HG02623 (cell line): ENCODE data around the gene NANOS1.
"Not testable (repeated sequence)": the region's sequence is repeated elsewhere in the genome, so short reads cannot be mapped to it uniquely, and the experiment has no call there.

ENCODE experiments used
- ATAC-seq: cut with Tn5 transposase; IDR thresholded peaks from one replicate; pipeline ENCODE4 v1.9.1; 2021; ENCODE audit warnings: moderate library complexity; ENCODE audit not compliant: unreplicated experiment

The NANOS1 gene

GRCh38 chr10:119006451-119007210 is 22.9 kb upstream of the NANOS1 start:
- ATAC-seq = no peak

- no peak for ATAC-seq
These were observed 22.3 kb upstream of the NANOS1 start for GRCh38 chr10:119007211-119007574.

- ATAC-seq = no peak
These were observed 8.9 kb upstream of the NANOS1 start for GRCh38 chr10:119020627-119020946.

- ATAC-seq = no peak
These were observed 6.5 kb upstream of the NANOS1 start for GRCh38 chr10:119022846-119023552.

GRCh38 chr10:119023553-119023868 is 6.0 kb upstream of the NANOS1 start:
- no peak for ATAC-seq

GRCh38 chr10:119024882-119025281 is 4.6 kb upstream of the NANOS1 start:
- no peak for ATAC-seq

DNA sequence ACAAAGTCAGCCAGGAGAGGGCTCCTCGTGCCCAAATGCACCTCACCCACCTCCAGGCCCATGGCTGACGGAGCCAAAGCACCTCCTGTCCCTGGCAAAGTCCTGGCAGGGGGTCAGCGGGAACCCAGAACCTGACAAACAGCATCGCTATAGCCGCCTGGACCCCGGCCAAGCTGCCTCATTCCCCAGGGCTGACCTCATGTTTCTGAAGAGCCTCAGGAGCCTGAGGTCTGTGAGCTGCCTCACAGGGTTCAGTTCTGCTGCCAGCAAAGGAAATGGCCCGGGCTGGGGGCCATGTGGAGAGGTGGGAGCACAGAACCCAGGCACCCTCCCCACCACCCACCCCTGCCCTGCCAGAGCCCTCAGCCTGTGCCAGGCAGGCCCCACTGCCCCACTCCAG is 4.2 kb upstream of the NANOS1 start:
- no peak for ATAC-seq

GRCh38 chr10:119025776-119026175 is 3.7 kb upstream of the NANOS1 start:
- ATAC-seq = no peak

DNA sequence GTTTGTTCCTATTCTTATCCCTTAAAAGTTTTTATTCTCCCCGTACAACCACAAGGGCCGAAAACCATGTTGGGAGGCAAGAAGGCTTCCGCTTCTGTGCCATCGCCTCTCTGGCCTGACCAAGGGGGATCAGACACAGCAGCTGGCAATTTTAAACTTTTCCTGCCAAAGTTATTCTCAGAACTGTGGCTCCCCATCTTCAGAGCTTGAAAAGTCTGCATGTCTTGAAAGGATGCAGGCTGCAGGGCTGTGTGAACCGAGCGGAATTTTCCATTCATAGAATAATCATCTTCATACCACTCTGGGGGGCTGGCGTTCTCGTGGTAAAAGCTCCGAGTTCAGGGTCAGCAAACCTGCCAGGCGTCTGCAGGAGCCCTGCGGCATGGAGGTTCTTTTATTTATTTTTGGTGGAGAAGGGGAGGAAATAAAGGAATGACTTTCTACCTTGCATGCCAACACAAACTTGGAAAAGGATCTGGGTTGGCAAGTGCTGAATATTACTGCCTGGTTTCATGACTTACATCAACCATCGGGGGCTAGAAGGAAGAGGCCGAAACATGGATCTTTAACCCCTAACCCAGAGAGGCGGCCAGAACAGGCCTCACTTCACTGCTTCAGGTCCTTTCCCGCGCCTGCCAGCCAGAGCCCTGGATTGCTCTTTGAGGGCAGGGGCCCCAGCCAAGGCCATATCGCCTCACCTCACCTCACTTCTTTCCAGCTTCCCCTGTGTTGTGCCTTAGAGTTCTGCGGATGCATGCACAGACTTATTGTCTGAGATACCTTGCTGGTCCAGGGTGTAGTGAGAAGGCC is 3.0 kb upstream of the NANOS1 start:
- ATAC-seq = no peak

- ATAC-seq = not testable (repeated sequence)
These were observed 1.0 kb upstream of the NANOS1 start for GRCh38 chr10:119028445-119028899.

DNA sequence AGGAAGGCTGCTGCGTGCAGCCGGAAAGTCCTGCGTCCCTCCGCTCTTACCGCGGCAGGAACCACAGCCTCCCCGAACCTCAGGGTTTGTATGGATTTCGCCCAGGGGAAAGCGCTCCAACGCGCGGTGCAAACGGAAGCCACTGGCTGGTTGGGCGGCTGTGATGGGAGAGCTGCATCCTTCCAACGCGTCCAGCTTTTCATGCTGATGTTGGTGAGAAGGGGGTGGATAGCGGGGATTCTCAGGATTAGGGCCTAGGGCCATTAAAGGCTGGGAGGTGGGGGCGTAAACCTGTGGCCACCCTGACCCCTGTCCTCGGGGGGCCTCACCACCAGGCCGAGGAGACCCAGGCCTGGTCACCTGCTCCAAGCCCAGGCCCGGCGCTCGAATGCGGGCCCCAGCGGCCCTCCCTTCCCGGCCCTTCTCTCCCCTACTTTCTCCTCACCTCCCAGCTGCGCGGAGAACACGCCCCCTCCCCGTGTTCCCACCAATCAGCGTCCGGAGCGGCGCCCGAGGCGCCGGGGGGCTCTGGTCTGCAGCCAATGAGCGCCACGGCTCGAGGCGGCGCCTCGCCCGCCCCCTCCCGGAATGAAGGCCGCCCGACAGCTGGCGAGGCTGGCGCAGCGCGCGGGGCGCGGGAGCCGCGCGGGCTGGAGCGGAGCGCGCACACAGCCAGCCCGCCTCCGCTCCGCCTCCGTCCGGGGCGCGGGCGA is 458 bp upstream of the NANOS1 start:
- ATAC-seq = peak; percentile 68

GRCh38 chr10:119030421-119031250 is 1.1 kb downstream of the NANOS1 start:
- peak; percentile 40 for ATAC-seq

- no peak for ATAC-seq
These were observed 2.1 kb downstream of the NANOS1 start for GRCh38 chr10:119031496-119032059.

GRCh38 chr10:119039161-119039560 is 9.6 kb downstream of the NANOS1 start:
- ATAC-seq = no peak

- no peak for ATAC-seq
These were observed 11.8 kb downstream of the NANOS1 start for GRCh38 chr10:119041326-119041725.

GRCh38 chr10:119042169-119042568 is 12.7 kb downstream of the NANOS1 start:
- ATAC-seq = no peak

- no peak for ATAC-seq
These were observed 16.0 kb downstream of the NANOS1 start for GRCh38 chr10:119045561-119045960.

DNA sequence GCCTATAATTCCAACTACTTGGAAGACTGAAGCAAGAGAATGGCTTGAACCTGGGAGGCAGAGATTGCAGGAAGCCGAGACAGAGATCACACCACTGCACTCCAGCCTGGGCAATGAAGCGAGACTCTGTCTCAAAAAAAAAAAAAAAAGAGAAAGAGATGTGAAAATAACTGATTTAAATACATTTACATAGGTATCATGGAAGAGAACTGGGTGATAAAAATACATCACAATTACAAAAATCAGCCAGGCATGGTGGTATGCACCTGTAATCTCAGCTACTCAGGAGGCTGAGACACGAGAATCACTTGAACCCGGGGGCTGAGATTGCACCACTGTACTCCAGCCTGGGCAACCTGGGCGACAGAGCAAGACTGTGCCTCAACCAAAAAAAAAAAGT is 19.8 kb downstream of the NANOS1 start:
- no peak for ATAC-seq

GRCh38 chr10:119049777-119050176 is 20.3 kb downstream of the NANOS1 start:
- ATAC-seq = no peak

DNA sequence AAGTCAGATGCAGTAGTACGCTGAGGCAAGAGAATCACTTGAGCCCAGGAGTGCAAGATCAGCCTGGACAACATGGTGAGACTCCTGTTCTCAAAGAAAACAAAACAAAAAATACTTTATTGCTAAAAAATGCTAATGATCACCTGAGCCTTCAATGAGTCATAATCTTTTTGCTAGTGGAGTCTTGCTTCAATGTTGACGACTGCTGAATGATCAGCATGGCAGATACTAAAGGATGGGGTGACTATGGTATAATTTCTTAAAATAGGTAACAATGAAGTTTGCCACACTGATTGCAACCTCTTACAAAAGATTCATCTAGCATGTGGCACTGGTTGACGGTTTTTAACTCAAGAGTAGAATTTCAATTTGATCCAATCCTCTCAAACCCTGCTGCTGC is 22.3 kb downstream of the NANOS1 start:
- ATAC-seq = no peak
